DOHH2 (cell line): ENCODE measurements around the gene LHB.

Experiments
- EZH2phosphoT487 ChIP-seq: fragments of 200-600 bp; sonication (generic); IDR thresholded peaks from 2 replicates; pipeline ENCODE4 v1.6.1; 2017; ENCODE audit warnings: borderline replicate concordance, mild to moderate bottlenecking, antibody characterized with exemption, low read length, moderate library complexity, mixed read lengths
- TF ChIP-seq, protein P1 (sequence below): fragments of 200-600 bp; sonication (generic); IDR thresholded peaks from one replicate; pipeline ENCODE4 v1.5.1; 2014; ENCODE audit warnings: antibody characterized with exemption, mild to moderate bottlenecking, low read depth, low read length; ENCODE audit not compliant: poor library complexity, severe bottlenecking

GRCh38 chr19:48970139-48970766 lies 46.6 kb downstream of the LHB start:
- TF ChIP-seq, protein P1, sequence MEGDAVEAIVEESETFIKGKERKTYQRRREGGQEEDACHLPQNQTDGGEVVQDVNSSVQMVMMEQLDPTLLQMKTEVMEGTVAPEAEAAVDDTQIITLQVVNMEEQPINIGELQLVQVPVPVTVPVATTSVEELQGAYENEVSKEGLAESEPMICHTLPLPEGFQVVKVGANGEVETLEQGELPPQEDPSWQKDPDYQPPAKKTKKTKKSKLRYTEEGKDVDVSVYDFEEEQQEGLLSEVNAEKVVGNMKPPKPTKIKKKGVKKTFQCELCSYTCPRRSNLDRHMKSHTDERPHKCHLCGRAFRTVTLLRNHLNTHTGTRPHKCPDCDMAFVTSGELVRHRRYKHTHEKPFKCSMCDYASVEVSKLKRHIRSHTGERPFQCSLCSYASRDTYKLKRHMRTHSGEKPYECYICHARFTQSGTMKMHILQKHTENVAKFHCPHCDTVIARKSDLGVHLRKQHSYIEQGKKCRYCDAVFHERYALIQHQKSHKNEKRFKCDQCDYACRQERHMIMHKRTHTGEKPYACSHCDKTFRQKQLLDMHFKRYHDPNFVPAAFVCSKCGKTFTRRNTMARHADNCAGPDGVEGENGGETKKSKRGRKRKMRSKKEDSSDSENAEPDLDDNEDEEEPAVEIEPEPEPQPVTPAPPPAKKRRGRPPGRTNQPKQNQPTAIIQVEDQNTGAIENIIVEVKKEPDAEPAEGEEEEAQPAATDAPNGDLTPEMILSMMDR, result no peak
- TF ChIP-seq EZH2phosphoT487, result no peak
